Globus pallidus (tissue), 1 donor: ENCODE results near the gene ATAD3A.
"Not testable (repeated sequence)": the region's sequence is repeated elsewhere in the genome, so short reads cannot be mapped to it uniquely, and the experiment has no call there.

Experiments
- DNase-seq: peaks from one replicate; pipeline ENCODE4 v3.0.0-alpha.2; 2015; ENCODE audit warnings: low spot score

The ATAD3A gene

DNA sequence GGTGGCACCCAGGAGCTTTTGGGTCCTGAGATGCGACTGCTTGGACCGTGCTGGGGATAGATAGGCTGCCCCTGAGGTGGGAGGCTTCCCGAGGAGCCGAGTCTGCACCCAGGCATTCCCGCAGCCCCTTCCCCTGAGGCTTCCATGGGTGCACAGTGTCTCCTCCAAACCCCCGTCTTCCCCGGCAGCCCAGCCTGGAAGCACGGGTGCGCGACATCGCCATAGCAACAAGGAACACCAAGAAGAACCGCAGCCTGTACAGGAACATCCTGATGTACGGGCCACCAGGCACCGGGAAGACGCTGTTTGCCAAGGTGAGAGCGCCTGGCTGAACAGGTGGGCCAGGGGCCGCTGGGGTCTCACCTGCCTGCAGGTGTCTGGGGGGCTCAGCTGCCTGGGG is 11.7 kb downstream of the ATAD3A start:
- DNase-seq = not testable (repeated sequence)

DNA sequence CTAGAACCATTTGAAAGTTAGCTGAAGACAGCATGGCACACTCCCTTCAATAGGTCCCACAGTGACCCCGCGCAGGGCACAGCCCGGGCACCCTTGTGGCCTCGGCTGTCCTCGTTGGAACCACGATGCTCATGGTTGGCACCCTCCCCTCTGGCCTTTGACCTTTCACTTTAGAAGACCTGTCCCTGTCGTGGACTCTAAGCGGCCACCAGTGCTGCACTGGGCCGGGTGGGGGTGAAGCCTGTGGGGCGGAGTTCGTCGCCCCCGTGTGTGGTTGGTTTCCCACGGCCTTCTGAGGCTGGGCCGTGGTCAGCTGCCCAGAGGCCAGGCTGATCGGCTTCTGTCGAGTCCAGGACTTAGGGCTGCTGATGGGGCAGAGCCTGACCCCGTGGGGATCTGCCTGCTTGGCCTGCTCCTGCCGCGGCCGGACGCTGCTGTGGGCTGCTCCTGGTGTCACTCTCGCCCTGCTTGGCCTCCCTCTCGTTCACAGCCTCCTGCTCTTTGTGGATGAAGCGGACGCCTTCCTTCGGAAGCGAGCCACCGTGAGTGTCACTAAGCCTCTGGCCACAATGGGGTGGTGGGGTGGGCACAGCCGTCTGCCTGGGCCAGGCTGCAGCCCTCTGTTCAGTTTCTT is 12.9 kb downstream of the ATAD3A start:
- DNase-seq = not testable (repeated sequence)

DNA sequence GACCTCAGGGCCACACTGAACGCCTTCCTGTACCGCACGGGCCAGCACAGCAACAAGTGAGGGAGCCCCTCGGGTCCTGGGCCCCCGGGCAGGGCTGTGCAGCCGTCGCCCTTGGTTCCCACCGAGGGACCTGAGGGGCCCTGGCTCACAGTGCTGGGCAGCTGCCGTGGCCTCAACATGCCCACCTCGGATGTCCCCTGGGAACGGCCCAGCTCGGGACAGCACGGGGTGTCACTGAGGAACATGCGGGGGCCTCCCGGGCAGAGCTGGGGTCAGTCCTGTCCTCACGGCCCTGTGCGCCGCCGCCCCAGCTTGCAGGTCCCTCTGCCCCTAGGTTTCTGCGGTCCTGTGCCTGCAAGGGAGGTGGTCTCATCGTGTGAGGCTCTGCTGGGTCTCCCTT is 14.5 kb downstream of the ATAD3A start:
- not testable (repeated sequence) for DNase-seq

DNA sequence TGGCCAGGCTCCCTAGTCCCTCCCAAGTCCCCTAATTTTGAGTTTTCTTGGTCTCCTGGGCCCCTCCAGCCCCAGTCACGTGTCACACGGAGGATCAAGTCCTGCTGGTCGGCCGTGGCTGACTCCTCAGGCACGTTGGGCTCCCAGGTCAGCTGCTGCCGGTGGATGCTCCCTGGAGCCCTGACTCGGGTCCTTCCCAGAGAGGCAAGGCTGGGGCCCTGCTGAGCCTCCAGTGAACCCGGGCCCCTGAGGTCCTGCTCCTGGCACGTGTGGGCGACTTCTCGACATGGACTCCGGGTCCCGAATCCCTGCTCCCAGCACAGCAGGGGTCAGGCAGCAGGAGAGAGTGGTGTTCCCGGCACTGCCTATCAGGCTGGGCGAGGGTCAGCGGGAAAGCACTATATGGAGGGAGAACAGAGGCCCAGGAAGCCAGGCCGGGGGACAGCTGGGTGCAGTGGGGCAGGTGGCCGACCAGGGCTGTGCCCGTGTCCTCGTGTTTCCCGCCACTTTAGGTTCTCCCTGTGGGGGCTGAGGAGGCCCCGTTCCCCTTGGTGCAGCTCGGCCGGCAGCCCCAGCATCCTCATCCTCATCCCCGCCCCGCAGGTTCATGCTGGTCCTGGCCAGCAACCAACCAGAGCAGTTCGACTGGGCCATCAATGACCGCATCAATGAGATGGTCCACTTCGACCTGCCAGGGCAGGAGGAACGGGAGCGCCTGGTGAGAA is 15.3 kb downstream of the ATAD3A start:
- no peak for DNase-seq

DNA sequence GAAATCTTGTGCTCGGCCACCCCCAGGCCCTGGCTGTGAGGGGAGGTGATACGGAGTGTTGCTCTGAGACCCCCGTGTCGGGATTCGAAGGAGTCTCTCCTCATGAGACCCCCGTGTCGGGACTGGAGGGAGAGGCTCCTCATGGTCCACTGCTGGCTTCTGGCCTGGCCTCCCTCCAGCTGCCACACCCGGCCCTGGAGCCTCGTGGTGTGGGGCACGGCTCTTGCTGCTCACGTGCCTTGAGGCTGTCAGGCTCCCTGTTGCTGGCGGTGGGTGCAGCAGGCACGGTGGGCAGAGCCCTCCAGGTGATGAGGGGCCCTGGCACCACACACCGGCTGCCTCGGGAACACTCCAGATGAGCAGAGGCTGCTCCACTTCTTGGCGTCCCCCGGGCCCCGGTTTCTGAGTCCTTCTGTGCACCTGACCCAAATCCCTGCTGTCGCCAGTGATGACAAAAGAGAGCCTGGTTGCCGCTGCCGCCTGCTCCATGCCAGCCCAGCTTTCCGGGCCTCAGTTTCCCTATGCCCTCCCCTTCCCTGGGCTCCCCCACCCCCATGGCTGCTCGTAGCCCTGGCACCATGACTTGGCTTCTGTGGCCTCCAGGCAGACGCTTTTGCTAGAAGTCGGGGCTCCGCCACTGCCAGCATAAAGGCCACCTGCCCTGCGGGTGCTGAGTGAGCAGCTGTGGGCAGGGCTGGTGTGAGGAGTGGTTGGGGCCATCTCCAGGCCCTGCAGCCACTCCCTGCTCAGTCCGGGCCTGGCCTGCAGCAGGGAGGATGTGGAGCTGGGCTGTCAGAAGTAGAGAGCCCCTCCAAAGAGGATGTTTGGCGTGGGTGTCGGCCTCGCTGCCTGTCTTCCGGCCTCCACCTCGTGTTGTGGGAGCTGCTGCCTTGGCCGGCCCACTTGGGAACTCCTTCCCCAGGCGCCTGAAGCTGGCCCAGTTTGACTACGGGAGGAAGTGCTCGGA is 16.6 kb downstream of the ATAD3A start:
- no peak for DNase-seq

DNA sequence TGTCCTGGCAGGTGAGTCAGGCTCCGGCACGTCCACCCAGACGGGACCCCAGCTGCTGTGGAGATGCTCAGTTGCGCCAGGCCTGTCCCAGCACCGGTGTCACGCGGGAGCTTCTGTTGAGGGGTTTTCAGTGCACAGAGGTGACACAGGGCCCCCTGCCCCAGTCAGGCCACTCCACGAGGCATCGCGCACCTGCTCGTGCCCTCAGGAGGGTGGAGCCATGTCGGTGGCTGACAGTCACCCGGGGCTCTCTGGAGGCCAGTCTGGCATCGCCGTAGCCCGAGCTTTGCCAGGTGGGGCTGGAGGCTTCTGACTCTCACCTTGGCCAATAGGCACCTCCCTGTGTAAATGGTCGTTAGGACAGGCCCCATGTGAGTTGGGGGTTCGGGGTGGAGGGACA is 17.4 kb downstream of the ATAD3A start:
- DNase-seq = no peak

DNA sequence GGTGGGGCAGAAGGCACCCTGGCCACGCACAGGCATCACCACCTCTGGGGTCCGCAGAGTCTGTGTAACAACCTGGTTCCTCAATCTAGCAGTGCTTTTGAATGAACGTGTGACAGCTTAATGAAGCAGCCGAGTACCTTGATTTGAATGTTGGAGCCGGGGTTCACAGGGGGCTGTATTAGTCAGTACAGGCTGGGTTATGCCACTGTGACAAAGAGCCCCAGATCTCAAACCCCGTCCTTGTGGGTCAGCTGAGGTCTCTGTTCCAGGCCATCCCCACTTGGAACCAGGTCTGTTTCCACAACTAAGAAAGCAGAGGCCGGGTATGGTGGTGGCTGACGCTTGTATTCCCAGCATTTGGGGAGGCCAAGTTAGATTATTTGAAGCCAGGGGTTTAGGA is 18.0 kb downstream of the ATAD3A start:
- DNase-seq = no peak

DNA sequence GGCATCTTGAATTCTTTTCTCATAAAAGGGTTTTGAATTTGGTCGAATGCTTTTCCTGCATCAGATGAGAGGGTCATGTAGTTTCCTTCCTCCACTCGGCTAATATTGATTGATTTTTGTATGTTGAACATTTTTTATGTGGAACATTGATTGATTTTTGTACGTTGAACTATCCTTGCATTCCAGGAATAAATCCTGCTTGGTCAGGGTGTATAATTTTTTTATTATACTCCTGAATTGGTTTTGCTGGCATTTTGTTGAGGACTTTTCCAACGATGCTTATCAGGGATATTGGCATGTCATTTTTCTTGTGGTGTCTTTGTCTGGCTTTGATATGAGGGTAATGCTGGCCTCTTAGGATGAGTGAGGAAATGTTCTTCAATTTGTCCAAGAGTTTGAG is 20.0 kb downstream of the ATAD3A start:
- DNase-seq = no peak

DNA sequence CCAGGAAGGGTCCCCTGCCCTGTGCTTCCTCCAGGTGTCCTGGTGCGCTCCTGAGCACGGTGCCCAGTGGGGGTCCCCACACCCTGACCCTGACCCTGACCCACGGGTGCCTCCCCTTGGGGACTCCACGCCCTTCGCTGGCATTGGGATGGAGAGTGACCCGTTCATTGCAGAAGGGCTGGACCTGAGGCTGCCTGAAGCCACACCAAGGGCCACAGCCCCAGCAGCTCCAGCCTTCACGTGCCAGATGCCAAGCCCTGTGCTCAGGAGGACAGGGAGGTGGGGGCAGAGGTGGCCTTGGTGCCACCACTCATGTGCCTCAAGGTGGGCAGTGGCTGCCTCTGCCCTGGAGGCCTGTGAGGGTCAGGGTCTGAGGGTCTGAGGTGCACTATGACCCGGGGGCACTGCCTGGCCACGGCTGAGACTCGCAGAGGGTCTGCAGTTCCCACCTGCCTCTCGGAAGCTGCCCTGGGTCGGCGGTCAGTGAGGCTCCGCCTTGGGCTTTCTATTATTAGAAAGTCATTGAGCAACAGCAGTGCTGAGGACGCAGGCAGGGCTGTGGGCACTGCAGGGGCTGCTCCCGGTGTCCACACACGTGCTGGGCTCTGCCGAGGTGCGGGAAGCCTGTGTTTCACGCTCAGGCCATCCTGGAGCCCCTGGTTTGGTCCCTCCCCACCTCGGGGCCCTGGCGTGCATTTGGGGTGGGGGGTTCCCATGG is 21.4 kb downstream of the ATAD3A start:
- DNase-seq = not testable (repeated sequence)

DNA sequence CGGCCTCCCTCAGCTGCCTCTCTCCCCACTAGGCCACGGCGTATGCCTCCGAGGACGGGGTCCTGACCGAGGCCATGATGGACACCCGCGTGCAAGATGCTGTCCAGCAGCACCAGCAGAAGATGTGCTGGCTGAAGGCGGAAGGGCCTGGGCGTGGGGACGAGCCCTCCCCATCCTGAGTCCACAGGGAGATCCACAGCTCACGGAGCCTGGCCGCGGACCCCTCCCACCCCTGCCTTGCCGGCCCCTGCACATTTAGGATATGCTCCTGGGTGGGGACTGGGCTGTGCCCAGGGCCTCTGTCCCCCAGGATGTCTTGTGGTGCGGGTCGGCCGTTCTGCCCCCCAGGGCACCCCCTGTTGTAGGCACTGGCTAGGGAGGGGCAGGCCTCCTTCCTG is 21.9 kb downstream of the ATAD3A start:
- DNase-seq = not testable (repeated sequence)

DNA sequence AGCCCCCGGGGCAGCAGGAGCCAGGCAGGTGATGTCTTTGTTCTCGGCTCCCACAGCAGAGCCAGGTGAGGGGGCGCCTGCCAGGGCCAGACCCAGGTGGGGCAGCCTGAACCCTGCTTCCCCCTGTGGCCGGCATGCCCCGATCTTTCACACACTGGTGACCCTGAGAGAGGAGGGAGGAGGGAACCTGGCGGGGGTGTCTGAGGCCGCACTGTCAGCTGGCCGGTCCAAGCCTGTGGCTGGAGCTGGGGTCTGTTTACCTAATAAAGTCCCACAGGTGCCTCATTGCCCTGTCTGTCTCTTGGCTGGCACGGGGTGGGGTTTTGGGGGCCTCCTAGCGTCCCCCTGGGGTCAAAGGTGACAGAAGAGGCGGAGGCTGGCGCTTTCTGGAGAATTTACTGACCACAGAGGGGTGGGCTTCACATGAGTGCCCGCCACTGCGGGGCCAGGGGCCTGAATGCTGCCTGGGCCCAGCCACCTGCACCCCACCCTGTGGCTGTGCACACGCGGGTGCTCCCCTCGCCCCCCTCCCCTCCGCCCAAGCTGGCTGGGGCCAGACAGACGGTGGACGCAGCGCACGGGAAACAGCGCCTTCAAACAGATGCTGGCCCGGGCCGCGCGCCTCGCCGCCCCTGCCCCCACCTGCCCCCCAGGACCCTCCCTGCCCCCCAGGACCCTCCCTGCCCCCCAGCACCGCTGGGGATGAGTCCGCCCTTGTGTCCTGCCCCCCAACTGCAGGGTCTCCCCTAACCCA is 22.6 kb downstream of the ATAD3A start:
- DNase-seq = no peak

DNA sequence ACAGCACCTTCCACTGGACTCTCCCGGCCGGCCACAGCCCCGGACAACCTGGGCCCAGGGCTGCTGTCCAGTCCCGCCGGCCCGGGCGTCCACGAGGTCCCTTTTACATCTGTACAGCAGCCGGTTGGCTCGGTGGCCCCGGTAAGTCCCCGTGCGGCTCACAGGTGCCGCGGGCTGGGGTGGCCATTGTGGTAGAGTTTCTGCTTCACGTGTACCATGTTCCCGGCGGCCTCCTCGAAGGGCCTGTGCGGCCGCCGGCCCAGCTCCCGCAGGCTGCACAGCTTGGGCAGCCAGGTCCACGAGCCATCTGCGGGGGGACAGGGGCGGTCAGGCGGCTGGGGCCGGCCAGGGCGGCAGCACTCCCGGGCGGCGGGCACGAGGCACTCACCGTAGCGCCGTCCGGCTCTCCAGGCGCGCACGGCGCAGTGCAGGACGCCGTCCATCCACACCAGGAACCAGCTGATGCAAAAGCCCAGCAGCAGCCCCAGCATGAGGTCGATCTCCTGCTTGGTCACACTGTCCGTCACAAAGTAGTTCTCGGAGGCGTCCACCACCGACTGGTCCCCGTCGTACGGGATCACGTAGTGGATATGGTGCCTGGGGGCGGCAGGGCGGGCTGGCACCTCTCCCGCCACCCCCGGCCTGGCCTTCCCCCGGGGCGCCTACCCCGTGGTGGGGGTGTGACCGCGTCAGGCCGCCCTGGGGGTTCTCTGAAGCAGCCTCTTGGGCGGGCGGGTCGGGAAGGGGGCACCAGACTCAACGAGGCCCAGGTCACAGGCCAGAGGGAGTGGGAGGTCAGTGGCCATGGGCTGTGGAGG is 23.4 kb downstream of the ATAD3A start:
- DNase-seq = no peak

DNA sequence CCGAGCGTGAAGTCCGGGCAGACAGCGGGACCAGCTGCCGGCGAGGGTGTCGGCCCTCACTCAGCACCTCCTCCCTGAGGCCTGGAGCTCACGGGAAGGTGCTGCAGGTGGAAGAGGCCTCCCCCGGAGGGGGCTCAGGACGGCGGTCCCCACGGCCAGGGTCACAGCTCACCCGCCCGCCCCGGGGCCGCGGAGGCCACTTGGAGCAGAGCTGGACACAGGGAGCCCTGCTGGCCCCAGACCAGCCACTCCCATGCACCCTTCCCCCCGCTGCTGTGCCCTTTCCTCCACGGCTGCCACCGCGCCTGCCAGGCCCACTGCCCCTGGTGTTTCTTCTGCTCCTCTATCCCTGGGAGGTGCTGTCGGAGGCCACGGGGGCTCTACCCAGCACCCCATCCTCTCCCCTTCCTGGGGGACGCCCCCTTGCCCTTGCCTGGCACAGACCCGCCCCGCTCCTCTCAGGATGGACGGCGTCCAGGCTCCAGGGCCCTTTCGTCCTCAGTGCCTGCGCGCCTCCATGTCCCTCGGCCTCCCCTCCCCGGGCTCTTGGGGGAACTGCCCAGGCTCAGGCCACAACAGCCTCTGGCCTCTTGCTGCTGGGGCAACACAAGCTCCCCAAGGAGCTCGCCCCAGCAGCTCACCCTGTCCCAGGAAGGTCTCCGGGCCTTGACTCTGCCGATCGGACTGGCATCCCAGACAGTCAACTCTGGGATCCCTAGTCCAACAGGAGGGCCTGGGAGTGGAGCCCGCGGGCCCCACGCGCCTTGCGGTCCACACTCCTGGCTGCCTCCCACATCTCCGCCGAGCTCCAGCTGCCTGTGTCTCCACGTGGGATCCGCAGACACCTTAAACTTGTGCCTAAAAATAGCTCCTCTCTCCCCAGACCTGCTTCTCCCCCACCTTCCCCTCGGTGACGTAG is 24.3 kb downstream of the ATAD3A start:
- no peak for DNase-seq

DNA sequence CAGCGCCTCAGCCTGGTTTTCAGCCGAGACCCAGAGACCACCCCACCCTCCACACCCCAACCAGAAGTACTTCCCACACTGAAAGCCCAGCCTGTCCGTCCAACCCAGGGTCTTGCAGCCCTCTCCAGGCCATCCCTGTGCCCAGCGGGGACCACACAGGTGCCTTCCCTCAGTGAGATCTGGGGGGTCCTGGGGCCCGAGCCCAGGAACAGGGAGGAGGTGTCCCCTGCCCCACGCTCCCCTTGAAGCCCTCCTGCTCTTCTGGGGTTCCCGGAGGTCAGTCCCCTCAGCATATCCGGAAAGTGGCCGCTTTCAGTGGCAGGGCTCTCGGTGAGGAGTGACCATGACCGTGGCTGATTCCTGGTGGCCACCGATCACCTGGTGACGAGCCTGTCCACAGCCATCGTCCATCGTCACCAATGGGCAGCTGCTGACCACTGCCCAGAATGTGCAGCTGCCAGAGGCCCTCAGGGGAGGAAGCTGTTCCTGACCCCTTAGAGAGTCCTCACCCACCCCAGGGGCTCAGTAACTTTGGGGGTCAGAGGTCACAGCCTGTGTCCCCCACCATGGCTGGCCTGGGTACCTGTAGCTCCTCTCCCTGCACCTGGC is 25.1 kb downstream of the ATAD3A start:
- no peak for DNase-seq

DNA sequence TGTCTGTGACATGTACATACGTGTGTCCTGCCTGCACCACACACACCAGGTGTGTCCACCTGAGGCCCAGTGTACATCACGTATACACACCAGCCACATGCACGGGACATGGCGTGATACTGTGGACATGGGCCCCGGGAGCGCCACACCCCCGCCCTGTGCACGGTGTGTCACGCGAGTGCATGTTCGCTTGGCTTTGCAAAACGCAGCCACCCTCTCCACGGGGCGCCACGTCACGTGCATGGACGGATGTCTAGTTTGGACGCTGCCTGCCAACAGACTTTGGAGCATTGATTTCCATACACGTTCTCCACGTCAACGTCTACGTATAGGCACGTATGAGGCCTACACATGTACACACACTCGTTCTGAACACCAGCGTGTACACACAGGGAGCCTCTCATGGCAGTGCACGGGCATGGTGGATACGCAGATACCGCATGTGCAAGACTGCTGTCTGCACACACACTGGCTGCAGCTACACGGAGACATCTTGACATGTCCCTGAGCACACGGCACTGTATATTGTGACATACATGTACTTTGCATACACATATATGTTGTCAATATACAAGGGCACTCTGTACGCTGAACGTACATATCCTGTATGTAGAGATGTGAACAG is 25.8 kb downstream of the ATAD3A start:
- no peak for DNase-seq

DNA sequence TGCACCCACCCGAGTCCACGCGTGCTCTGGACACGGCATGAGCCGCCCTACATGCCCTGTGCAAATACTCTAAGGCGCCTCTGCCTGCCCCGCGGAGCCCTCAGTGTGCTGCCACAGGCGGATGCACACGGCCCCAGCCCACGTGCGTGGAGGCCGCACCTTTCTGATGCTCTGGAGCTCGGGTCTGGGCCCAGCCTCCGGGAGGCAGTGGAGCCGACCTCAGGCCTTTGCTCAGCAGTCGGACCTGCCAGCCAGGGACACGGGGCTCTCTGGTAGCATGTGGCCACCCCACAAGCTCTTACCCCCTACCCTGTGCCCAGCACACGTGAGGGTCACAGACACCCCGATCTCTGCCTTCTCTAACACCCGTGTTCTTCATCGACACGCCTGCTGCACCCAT is 26.4 kb downstream of the ATAD3A start:
- DNase-seq = no peak

DNA sequence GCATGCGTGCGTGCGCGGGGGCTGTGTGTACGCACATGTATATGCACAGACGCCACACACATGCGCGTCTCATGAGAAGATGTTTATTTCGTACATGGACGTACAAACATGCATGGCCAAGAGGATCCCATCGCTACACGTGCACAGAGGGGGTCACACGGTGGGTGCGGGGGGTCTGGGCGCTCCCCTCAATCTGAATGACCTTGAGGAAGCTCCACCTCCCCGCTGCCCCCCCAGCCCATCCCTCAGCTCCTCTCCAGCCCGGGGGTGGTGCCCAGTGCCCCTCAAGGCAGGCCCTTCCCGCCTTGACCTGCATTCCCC is 27.0 kb downstream of the ATAD3A start:
- no peak for DNase-seq

DNA sequence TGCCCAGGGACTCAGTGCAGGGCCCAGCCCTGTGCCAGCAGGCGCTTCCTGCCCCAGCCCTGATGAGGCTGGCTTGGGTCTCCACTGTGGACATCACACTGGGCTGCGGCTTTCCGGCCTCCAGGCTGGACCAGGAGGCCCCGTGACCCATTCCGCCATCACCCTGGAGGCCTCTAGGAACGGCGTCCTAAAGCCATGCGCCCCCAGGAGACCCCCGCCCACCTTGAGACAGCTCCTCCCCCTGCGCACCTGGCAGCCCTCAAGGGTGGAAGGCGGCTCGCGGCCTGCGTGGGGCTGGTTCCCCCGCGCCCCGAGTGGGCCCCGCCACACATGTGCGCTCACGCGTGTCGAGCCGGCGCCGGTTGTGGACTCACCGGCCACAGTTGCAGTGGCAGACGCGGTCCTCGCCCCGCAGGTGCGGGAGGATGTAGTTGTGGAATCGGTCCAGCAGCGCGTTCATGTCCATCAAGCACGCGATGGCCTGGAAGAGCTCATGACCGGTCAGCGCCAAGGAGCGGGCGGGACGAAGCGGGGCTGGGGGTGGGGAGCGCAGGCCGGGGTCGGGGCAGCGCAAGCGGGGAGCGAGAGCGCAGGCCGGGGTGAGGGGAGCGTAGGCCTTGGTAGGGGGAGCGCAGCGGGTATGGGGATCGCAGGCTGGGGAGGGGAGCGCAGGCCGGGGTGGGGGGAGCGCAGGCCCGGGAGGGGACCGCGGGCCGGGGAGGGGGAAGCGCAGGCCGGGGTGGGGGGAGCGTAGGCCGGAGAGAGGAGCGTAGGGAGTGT is 27.5 kb downstream of the ATAD3A start:
- DNase-seq = no peak
